Adipose tissue (tissue), 3 donors: ENCODE measurements around the gene GLG1. TPM values are rescaled to one million over a fixed set of nuclear protein-coding genes. Genes with fewer than 3 reads are reported as not detected.
"Not testable (repeated sequence)": the region's sequence is repeated elsewhere in the genome, so short reads cannot be mapped to it uniquely, and the experiment has no call there.

Source experiments
- H3K27ac ChIP-seq: one replicate; pipeline ENCODE4 v1.5.1; 2013; ENCODE audit warnings: low read depth, low read length
- WGBS, 3 donors: extraction: QIAGEN DNeasy Blood & Tissue Kit; methylation state at CpG; one replicate each; pipeline ENCODE4 v1.1.7; 2013; 5-methylcytosine and 5-hydroxymethylcytosine counted together
- polyA plus RNA-seq, 3 donors: library from polyadenylated mRNA; stranded (reverse); fragments of 200-250 nt; gene quantifications; one replicate each; pipeline ENCODE4 v1.2.3, GENCODE V29; 2013
- donor health status: healthy with polysubstance abuse.
- donor health status: Bipolar disorder and iron deficiency.
- donor health status: healthy.

GLG1 gene
- polyA plus RNA-seq, 3 donors = 23.8 to 39.1 (median 38.9) TPM

DNA sequence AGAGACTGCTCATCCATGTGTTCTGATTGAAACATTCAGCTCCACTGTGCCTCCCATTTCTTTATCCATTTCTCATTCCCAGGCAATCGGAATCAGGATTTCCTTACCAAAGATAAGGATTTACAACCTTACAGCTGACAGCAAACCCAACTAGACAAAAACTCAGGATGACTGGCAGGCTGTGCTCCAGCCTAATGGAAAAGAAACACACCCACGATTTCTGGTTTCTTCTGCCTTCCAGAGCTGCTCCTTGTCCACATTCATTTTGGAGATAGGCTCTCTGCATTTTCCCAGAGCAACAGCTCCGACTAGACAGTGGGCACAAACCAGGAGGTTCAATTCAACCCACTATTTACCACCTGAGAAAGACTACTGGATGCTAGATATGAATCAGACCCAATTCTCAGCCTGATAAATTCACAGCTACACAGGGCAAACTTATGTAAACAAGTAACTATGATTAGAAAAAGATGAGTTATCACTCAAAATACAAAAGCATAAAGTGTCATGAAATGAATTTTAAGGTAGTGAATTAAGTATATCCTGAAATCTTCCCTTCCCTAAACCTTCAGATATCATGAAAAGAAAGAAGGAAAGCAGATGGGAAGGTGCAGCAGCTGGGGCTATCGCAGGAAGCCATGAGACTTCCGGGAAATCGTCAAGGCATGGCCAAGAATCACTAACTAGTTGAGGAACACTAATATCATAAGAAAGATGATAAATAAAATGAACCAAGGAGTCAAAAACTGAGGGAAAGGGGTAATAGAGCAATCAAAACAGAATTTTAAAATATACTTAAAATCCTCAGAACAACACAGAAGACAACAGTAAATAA, 140.8 kb downstream of the GLG1 start:
- WGBS, 3 donors = 65 to 89% (median 89%) methylated on average over 6 of the region's 6 CpGs

DNA sequence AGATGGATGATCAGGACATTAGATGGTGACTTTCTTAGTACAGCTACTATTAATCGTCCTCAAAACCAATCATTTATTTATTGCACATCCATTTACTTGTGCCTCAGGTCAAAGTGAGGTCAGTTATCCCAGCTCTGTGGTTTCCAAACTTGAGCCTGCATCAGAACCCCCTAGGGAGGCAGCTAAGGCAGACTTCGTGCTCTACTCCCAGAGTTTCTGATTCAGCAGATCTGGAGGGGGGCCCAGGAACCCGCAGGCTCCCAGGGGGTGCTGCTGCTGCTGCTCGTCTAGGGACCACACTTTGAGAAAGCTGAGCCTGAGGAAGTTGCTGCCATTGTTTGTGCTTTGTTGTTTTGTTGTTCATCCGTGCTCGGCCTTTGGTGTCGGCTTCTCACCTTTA, 141.6 kb downstream of the GLG1 start:
- no peak overlapping the region for H3K27ac ChIP-seq
- 72 to 89% (median 79%) methylated on average over 7 of the region's 7 CpGs for WGBS, 3 donors

More for the DNA sequence above, 140.8 kb downstream of the GLG1 start:
- no peak overlapping the region for H3K27ac ChIP-seq

DNA sequence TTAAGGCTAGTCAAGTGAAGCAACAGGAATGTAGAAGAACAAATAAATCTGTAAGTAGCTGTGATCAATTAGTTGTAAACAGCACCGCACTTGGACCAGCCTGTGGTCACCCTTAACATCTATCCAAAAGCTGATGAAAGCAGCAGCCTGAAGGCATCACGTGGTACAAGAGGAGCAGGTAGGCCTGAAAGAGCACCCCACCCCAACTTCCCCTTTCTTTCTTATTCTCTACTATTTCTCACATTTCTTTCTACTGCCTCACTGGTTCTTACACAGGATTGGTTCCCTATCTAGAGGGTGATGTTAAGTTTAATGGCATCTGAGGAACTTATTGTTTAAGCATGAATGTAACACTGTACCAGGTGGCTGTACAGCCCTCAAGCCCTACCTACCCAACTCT, 143.0 kb downstream of the GLG1 start:
- 93 to 98% (median 97%) methylated on average over 2 of the region's 2 CpGs for WGBS, 3 donors

DNA sequence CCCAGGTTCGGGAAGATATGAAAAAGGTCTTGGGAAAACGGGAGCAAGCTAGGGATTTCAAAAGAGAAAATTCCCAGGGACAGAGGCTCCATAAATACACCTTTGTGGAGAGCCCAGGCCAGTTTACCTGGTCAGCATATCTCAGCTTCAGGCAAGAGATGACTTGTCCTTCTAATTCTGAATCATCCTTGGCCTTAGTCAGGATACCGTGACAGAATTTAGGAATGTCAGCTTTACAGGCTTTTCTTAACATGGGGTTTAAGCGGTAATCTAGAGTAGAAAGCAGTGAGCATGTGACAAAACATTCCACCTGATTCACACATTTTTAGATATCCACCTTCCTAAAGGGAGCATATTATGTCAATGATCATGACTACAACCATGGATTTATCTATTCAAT, 144.6 kb downstream of the GLG1 start:
- H3K27ac ChIP-seq = no peak overlapping the region
- WGBS, 3 donors = 93 to 96% (median 94%) methylated on average over 4 of the region's 4 CpGs

More for the DNA sequence above, 143.0 kb downstream of the GLG1 start:
- H3K27ac ChIP-seq = no peak overlapping the region

DNA sequence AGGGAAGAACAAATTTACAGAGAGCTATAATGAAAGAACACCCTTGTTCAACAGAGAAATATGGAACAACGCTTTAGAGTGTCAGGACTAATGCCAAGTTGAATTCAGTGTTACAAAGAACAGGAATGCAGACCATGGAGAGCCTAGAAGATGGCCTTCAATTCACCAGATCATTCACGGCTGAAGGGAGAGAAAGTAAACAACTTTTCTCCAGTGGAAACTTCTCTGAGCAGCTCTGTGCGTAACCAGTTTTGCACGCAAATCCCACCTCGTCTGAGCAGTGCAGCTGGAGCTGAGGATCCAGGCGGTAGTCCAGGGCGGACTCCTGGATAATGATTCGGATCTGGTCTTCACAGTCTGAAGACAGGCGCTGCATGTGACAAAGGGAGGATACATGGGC, 145.1 kb downstream of the GLG1 start:
- no peak overlapping the region for H3K27ac ChIP-seq
- WGBS, 3 donors = 67 to 96% (median 94%) methylated on average over 9 of the region's 9 CpGs

DNA sequence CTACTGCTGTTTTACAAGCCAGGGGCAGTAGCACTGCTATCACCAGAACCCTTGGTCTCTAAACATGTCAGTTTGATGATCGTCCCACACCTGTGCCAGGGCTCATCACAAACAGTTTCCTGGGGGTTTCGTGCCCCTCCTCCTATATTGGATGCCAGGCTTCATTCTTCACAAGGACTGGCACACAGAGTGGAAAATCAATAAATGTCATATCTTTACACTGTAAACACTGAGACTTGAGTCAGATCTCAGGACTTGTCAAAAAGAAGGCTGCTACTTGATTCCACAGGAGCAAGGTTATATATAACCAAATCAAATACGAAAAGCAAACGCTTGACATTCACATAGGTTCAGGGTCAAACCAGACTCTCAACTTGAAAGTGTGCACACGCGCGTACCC, 146.4 kb downstream of the GLG1 start:
- no peak overlapping the region for H3K27ac ChIP-seq
- WGBS, 3 donors = 43 to 97% (median 94%) methylated on average over 7 of the region's 7 CpGs

DNA sequence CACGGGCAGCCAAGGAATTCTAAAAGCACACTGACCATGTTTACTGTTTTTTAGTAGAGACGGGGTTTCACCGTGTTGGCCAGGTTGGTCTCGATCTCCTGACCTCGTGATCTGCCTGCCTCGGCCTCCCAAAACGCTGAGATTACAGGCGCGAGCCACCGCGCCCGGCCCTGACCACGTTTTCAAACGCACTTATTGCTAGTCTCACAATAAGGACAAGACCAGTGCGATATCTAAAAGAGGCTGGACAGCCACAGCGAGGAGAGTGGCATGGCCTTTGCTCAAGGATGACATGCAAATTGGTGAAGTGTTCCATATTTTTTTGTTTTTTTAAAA, 150.7 kb downstream of the GLG1 start:
- WGBS, 3 donors = 95 to 97% (median 97%) methylated on average over 16 of the region's 16 CpGs
- no peak overlapping the region for H3K27ac ChIP-seq

DNA sequence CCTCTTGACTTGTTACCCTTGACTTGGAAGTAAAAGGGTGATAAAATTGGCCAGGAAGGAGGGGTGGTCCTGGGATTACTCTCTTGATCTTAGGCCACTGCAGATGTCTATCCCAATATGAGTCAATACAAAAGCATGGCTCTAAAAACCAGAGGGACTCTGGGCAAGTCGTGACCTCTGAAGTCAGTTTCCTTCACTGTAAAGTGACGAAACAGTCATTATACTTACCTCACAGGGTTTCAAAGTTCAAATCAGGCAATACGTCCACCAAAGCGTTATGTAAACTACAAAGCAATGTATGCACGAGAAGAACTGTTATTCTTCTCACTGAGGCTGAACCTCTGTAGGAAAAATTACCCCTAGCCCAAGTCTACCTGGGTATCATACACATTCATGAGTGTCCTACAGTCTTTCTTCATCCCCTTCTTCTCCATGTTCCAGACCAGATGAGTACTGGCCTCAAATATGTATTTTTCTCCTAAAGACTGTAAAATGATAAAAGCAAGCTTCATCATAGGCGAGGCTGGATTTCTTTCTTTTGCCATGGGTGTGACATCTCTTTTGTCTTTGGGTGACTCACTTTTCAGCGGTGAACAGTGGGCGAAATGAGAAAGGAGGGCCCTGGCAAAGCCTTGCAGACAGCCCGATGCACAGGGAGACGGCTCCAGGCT, 151.2 kb downstream of the GLG1 start:
- H3K27ac ChIP-seq = no peak overlapping the region
- WGBS, 3 donors = 81 to 85% (median 85%) methylated on average over 10 of the region's 10 CpGs

DNA sequence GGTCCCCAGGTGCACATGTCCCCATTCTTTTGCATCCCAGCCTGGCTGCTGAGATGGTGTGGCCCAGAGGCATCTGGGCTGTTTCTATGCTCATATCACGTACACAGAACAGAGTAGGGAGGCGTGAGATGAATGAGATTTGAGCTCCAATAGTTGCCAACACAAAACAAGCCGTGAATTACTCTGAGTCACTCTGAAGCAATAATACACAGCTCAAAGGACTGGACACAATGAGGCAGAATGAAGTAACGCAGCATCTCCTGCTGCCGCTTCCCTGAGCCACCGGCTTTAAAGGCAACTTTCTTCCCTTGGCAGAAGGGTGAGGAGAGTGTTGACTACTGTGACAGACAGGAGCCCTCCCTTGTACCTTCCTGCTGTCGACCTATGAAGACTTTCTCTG, 151.7 kb downstream of the GLG1 start:
- 87 to 96% (median 88%) methylated on average over 7 of the region's 7 CpGs for WGBS, 3 donors
- no peak overlapping the region for H3K27ac ChIP-seq

DNA sequence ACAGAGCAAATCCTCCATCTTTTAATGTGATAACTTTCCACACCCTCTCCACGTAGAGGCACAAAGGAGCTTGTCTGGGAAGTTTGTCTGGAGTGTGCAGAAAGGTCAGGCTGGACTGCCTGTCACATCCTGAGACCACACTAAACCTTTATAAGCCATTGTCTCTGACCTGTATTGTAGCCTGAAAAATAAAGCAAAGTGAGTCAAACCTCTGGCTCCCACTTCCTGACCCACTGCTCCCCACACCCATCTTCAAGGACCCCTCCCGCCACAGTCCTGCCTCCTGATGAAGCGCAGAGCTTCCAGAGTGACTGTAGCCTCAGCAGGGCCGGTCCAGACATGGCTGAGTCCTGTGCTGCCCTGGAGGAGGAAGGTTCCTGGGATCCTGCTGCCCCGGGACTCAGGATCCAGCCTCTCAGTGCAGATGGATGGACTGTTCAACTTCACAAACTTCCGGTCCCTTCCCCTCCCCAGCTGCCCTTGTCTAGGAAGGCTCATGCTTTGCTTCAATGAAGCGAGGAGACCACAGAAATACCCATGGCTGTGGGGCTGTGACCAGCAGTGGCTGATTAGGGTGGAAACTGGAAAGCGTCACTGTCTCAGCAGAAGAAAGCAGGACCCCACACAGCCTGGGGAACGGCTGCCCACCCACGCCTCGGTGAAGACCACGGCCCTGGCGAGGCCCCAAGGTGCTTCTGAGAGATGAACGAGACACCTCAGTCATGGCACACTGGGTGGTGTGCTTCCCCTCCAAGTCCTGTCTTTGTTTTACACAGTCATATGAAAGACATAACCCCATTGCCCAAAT, 154.8 kb downstream of the GLG1 start:
- H3K27ac ChIP-seq = no peak overlapping the region
- WGBS, 3 donors = 88 to 91% (median 89%) methylated on average over 14 of the region's 14 CpGs

DNA sequence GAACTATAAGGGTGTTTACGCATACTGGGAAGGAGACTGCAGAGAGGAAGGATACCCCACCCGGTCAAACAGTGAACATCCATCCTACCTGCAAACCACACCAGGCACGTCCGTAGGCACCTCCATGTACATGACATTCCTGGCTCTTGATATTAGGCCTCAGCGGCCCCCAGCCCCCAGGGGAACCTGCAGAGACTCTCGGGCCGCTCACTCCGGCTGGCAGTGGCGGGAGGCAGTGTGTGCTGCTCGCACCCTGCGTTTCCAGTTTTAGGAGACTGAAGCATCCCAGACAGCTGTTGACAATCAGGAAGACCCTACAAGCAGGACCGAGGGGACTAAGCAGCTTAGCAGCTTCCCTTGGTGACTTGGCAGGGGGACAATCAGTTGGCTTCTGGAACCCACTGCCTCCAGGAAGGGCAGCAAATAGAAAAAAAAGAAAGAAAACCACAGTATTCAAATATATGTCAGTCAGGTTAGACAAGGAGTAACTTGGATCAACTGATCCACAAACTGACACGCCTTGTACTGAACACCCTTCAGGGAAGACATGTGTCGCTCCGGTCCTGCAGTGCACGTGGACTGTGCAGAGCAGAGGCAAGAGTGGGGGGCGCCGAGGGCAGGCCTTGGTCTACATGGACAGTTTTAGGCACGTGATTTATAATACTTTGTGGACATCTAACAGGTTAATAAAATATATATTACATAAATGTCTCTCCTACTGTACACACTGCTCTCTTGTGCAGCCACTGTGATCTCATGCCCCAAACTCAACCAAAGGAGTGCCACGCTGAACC, 155.8 kb downstream of the GLG1 start:
- H3K27ac ChIP-seq = no peak overlapping the region
- 93 to 95% (median 95%) methylated on average over 20 of the region's 20 CpGs for WGBS, 3 donors

DNA sequence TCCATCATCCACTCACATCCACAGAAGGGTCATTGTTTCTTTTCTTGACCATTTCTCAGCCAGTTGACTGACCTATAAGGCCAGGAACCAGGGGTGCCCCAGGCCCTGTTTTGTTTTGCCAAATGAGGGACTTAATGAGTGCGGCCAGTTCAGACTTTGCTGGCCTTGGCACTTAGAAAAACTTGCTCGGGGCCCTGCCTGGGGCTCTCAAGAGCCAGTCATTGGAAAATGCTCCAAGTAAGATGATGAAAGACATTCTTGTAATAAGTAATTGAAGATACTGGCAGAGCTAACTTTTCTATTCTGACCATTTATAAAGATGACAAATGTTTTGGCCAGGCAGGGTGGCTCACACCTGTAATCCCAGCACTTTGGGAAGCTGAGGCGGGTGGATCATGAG, 156.7 kb downstream of the GLG1 start:
- peak overlapping the region; percentile 2 for H3K27ac ChIP-seq
- WGBS, 3 donors = 86 to 95% (median 92%) methylated on average over 3 of the region's 3 CpGs

DNA sequence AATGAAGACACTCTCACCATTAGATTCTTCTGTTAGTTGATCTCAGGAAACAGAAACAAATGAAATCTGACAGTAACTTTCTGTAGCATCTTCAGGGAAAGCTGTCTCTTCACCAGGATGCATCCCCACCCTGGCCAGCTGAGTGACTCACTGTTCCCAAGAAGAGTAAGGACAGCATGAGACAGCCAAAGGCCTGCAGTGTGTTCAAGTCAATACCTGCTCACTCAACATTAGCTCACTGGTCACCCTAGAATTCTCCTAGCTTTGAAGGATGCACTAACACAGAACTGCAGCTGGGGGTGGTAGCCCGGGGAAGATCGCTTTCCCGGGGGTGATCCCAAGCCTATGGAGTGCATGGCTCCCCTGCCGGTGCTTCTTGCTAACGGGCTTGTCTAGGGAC, 157.4 kb downstream of the GLG1 start:
- H3K27ac ChIP-seq = peak overlapping the region; percentile 9
- WGBS, 3 donors = 92 to 94% (median 93%) methylated on average over 5 of the region's 5 CpGs

DNA sequence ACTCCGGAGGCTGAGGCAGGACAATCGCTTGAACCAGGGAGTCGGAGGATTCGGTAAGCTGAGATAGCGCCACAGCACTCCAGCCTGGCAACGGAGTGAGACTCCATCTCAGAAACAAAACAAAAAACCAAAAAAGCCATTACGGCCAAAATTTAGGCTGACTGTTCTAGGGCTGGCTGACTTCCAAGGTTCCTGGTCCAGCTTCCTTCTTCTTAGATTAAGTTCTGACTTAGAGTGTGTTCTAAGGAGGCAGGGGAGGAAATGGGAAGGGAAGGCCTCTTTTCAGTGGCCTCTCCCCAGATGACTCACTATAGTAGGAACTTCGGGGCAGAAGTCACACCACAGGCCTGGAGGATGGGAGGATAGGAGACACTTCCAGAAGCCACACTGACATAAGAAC, 157.9 kb downstream of the GLG1 start:
- no peak overlapping the region for H3K27ac ChIP-seq
- 27 to 80% (median 40%) methylated on average over 8 of the region's 8 CpGs for WGBS, 3 donors

DNA sequence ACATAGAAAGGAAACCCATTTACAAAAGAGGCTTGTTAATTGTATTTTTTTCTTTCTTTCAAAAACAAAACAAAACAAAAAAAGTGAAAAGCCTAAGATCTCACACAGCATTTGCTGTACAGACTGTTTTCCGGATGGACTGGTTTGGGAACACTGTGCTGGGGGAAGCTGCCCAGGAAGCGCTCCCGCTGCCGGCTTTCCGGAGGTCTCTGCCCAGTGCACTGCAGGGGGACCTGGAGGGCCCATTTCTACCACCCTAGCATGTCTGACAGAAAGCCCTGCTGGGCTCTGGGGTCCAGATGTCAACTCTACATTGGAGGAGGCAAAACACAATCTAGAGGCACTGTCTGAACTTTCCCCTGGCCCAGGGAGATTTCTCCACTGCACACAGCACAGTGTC, 159.3 kb downstream of the GLG1 start:
- WGBS, 3 donors = 80 to 93% (median 82%) methylated on average over 5 of the region's 5 CpGs
- H3K27ac ChIP-seq = peak overlapping the region; percentile 24

DNA sequence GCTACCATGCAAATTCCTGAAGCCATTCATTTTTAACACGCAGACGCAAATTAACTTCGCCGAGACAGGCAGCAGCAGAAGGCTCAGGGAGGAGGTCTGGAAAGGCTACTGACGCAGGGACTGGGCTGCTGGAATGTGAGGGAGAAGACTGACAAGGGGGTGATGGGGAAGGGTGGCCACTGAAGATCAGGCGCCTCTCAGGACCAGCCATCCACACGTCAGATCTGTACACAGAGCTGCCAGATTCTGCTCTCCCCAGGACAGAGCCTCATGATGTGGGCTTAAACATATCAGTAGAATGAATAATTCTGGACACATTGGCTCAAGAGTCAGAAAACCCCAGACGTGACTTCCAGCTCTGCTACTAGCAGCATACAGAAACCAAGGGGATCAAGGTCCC, 160.0 kb downstream of the GLG1 start:
- 94 to 95% (median 95%) methylated on average over 8 of the region's 8 CpGs for WGBS, 3 donors
- H3K27ac ChIP-seq = no peak overlapping the region

DNA sequence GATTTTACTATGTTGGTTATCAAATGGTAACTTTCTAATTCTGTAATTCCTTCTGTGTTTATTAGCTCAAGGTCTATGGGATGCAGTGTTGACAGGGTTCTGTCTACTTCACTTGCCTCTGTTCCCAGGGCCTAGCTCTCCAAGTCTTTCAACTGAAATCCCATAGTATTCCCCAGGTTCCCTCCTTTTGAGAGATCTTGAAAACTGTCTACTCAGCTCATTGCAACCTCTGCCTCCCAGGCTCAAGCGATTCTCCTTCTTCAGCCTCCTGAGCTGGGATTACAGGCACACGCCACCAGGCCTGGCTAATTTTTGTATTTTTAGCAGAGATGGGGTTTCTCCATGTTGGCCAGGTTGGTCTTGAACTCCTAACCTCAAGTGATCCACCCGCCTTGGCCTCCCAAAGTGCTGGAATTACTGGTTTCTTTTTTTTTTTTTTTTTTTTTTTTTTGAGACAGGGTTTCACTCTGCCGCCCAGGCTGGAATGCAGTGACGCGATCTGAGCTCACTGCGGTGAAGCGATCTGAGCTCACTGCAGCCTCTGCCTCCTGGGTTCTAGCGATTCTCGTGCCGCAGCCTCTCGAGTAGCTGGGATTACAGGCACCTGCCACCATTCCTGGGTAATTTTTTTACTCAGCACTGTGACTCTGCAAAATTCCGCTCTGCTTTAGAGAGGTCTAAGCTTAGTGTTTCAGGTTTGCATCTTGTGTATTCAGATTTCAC, 163.1 kb downstream of the GLG1 start:
- 97 to 98% (median 98%) methylated on average over 11 to 13 of the region's 13 CpGs for WGBS, 3 donors
- not testable (repeated sequence) for H3K27ac ChIP-seq

DNA sequence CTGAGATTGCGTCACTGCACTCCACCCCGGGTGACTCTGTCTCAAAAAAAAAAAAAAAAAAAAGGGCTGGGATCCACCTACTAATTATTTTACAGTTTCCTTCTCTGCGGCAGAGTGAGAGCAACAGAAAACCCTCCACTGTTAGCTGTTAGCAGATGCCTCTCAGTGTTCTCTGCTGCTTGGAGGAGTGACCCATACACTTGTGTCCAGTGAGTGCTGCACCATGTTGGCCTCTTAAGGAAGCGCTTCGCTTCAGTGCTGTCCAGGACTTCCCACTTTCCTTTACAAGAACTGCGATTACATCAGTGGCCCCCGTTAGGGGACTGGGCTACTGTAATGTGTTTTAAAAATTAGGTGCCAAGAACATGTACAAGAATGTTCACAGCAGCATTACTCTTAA, 167.2 kb downstream of the GLG1 start:
- 62 to 75% (median 74%) methylated on average over 7 of the region's 7 CpGs for WGBS, 3 donors
- no peak overlapping the region for H3K27ac ChIP-seq
